Sigmoid colon (tissue), 7 donors: ENCODE results near the gene FBXO15. TPM values are rescaled to one million over a fixed set of nuclear protein-coding genes. Genes with fewer than 3 reads are reported as not detected.

Experiments
- DNase-seq: peaks from one replicate; pipeline ENCODE4 v3.0.0-alpha.2; 2019
- H3K27ac ChIP-seq, 4 donors: fragments of 200-600 bp; sonication (generic); one replicate each; pipeline ENCODE4 v1.5.1; 2016 to 2019; ENCODE audit warnings: mild to moderate bottlenecking in 1 of 4
- H3K27me3 ChIP-seq, 3 donors: fragments of 200-600 bp; sonication (generic); one replicate each; pipeline ENCODE4 v1.5.1; 2019; ENCODE audit warnings: mild to moderate bottlenecking in 1 of 3
- H3K36me3 ChIP-seq, 4 donors: fragments of 200-600 bp; sonication (generic); one replicate each; pipeline ENCODE4 v1.5.1; 2016 to 2019
- H3K4me1 ChIP-seq, 4 donors: fragments of 200-600 bp; sonication (generic); one replicate each; pipeline ENCODE4 v1.5.1; 2017 to 2019
- H3K4me3 ChIP-seq, 4 donors: fragments of 200-600 bp; sonication (generic); one replicate each; pipeline ENCODE4 v1.5.1; 2017 to 2019; ENCODE audit warnings: mild to moderate bottlenecking in 2 of 4, moderate library complexity in 1 of 4
- H3K9me3 ChIP-seq, 4 donors: fragments of 200-600 bp in 3 of 4; sonication (generic) in 3 of 4; one replicate each; pipeline versions ENCODE4 v1.5.1 to v1.6.1; 2013 to 2019
- CTCF ChIP-seq, 4 experiments: fragments of 450-650 bp in 3 of 4; fragments of 200-600 bp in 1 of 4; IDR thresholded peaks; one replicate each; pipeline ENCODE4 v1.5.1; 2016 to 2019; ENCODE audit warnings: antibody characterized with exemption in 4 of 4, mild to moderate bottlenecking in 3 of 4, moderate library complexity in 2 of 4
- EP300 ChIP-seq, 4 donors: sonication (generic); formaldehyde crosslinking; IDR thresholded peaks; one replicate each; pipeline ENCODE4 v1.6.1; 2017; ENCODE audit warnings: antibody characterized with exemption in 4 of 4
- POLR2A ChIP-seq, 2 donors: fragments of 450-650 bp; IDR thresholded peaks; one replicate each; pipeline ENCODE4 v1.6.1; 2016; ENCODE audit warnings: antibody characterized with exemption in 2 of 2, mild to moderate bottlenecking in 2 of 2, moderate library complexity in 2 of 2
- POLR2AphosphoS5 ChIP-seq, 4 donors: sonication (generic); formaldehyde crosslinking; IDR thresholded peaks; one replicate each; pipeline ENCODE4 v1.6.1; 2017; ENCODE audit warnings: antibody characterized with exemption in 4 of 4
- WGBS, 2 donors: extraction: QIAGEN DNeasy Blood & Tissue Kit; methylation state at CpG; one replicate each; pipeline ENCODE4 v1.1.7; 2013; 5-methylcytosine and 5-hydroxymethylcytosine counted together
- intact Hi-C: fragments of 100-400 bp; cut with DNase I; formaldehyde crosslinking; loops from one replicate; pipeline ENCODE4 v1.15.1; 2023
- polyA plus RNA-seq, 3 donors: library from polyadenylated mRNA; stranded (reverse); fragments of 200-250 nt; gene quantifications; one replicate each; pipeline ENCODE4 v1.2.3, GENCODE V29; 2013
- total RNA-seq, 4 donors: library from RNA; depleted of rRNA; stranded (reverse); fragments of >200 nt; gene quantifications; one replicate each; pipeline ENCODE4 v1.1.0, GENCODE V29; 2016
- donor health status: healthy with polysubstance abuse.
- donor health status: Bipolar disorder and iron deficiency.
- donor health status: healthy.

Gene FBXO15
- total and polyA plus RNA-seq, 7 donors: 0.36 to 2.2 (median 0.87) TPM; not detected in 4

GRCh38 chr18:74163019-74163660 is 15.5 kb upstream of the FBXO15 start:
- intact Hi-C loops: no loop called here
- WGBS, 2 donors: 73 to 88% methylated on average over 11 of the region's 11 CpGs

GRCh38 chr18:74155276-74155675 is 7.6 kb upstream of the FBXO15 start:
- H3K4me3 ChIP-seq: no peak overlapping the region
- H3K27ac ChIP-seq: no peak overlapping the region
- H3K27me3 ChIP-seq: no peaks in the 10 kb centered on the region
- intact Hi-C loops: no loop called here
- H3K9me3 ChIP-seq: no peaks in the 10 kb centered on the region
- H3K4me1 ChIP-seq: peaks cover 0 to 21% (median 19%) of the 10 kb centered on the region in 4 donors
- DNase-seq: no peak
- TF ChIP-seq EP300 (IDR thresholded peaks at IDR 0.05) (no peak), POLR2A (IDR thresholded peaks at IDR 0.05) (no peak), POLR2AphosphoS5 (IDR thresholded peaks at IDR 0.05) (no peak), CTCF (IDR thresholded peaks at IDR 0.05) (no peak)
- WGBS, 2 donors: 83 to 87% methylated on average over 4 of the region's 4 CpGs
- peaks cover 0 to 72% (median 20%) of the 10 kb centered on the region in 4 donors for H3K36me3 ChIP-seq

More at GRCh38 chr18:74163019-74163660, 15.5 kb upstream of the FBXO15 start:
- Histone ChIP-seq H3K27ac (no peak overlapping the region), H3K9me3 (no peaks in the 10 kb centered on the region), H3K4me1 (no peaks in the 10 kb centered on the region), H3K36me3 (peaks cover 0 to 35% (median 10%) of the 10 kb centered on the region in 4 donors), H3K27me3 (no peaks in the 10 kb centered on the region), H3K4me3 (no peak overlapping the region)
- TF ChIP-seq CTCF (IDR thresholded peaks at IDR 0.05) (no peak), POLR2AphosphoS5 (IDR thresholded peaks at IDR 0.05) (no peak), EP300 (IDR thresholded peaks at IDR 0.05) (no peak), POLR2A (IDR thresholded peaks at IDR 0.05) (no peak)
- no peak for DNase-seq

GRCh38 chr18:74154716-74155115 is 7.1 kb upstream of the FBXO15 start:
- Histone ChIP-seq H3K36me3 (peaks cover 0 to 67% (median 18%) of the 10 kb centered on the region in 4 donors), H3K4me1 (peaks cover 0 to 26% (median 24%) of the 10 kb centered on the region in 4 donors), H3K9me3 (no peaks in the 10 kb centered on the region), H3K27me3 (no peaks in the 10 kb centered on the region), H3K27ac (no peak overlapping the region), H3K4me3 (no peak overlapping the region)
- intact Hi-C loops: no loop called here
- TF ChIP-seq POLR2AphosphoS5 (IDR thresholded peaks at IDR 0.05) (no peak), POLR2A (IDR thresholded peaks at IDR 0.05) (no peak), CTCF (IDR thresholded peaks at IDR 0.05) (no peak), EP300 (IDR thresholded peaks at IDR 0.05) (no peak)
- 88 to 94% methylated on average over 4 of the region's 4 CpGs for WGBS, 2 donors
- no peak for DNase-seq

DNA sequence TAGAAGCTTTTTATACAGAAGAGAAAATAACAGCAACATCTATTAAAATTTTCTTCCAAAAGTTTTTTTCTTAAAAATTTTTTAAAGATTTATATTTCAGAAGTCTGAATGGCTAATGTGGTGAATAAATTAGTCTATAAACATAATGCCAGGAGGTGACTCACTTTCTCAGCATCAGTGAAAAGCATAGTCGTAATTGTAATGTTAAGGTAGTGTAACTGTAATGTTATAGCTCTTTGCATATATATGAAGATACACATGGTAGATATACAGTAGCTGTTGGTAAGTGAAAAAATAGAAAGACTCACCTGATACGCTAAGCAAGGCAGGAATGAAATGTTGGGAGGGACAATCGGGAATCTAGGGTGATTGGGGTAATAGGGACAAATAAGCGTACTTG is 6.2 kb upstream of the FBXO15 start:
- Histone ChIP-seq H3K4me1 (peaks cover 0 to 36% (median 33%) of the 10 kb centered on the region in 4 donors), H3K27ac (no peak overlapping the region), H3K36me3 (peaks cover 0 to 57% (median 14%) of the 10 kb centered on the region in 4 donors), H3K27me3 (no peaks in the 10 kb centered on the region), H3K9me3 (no peaks in the 10 kb centered on the region), H3K4me3 (no peak overlapping the region)
- TF ChIP-seq POLR2A (IDR thresholded peaks at IDR 0.05) (no peak), CTCF (IDR thresholded peaks at IDR 0.05) (no peak), POLR2AphosphoS5 (IDR thresholded peaks at IDR 0.05) (no peak), EP300 (IDR thresholded peaks at IDR 0.05) (no peak)
- 93 to 95% methylated on average over 4 of the region's 4 CpGs for WGBS, 2 donors
- DNase-seq: no peak
- intact Hi-C loops: no loop called here
